Coronary artery (tissue), 2 donors: Measurements from ENCODE around the gene CHPT1.

Experiments
- DNase-seq: peaks from one replicate; pipeline ENCODE4 v3.0.0-alpha.2; 2017; ENCODE audit warnings: low spot score
- H3K27ac ChIP-seq, 2 donors: fragments of 200-600 bp; sonication (generic); one replicate each; pipeline ENCODE4 v1.5.1; 2016 to 2019
- H3K4me3 ChIP-seq: fragments of 200-600 bp; sonication (generic); 2 replicates; pipeline ENCODE4 v1.5.1; 2016; ENCODE audit warnings: mild to moderate bottlenecking, moderate library complexity
- CTCF ChIP-seq: fragments of 200-600 bp; sonication (generic); IDR thresholded peaks from one replicate; pipeline ENCODE4 v1.5.1; 2019; ENCODE audit warnings: antibody characterized with exemption

The CHPT1 gene

GRCh38 chr12:101761350-101761749 lies 63.9 kb downstream of the CHPT1 start:
- no peak for DNase-seq
- Histone ChIP-seq H3K27ac (peak overlapping the region in 1 of 2 donors; percentile 30), H3K4me3 (no peak overlapping the region)
- TF ChIP-seq CTCF = no peak

GRCh38 chr12:101761781-101762180 lies 64.3 kb downstream of the CHPT1 start:
- TF ChIP-seq CTCF = no peak
- Histone ChIP-seq H3K27ac (peak overlapping the region in 1 of 2 donors; percentile 30), H3K4me3 (no peak overlapping the region)

GRCh38 chr12:101763246-101763931 lies 65.9 kb downstream of the CHPT1 start:
- TF ChIP-seq CTCF = no peak

More at GRCh38 chr12:101761781-101762180, 64.3 kb downstream of the CHPT1 start:
- DNase-seq = no peak

GRCh38 chr12:101764051-101764792 lies 66.8 kb downstream of the CHPT1 start:
- no peak for DNase-seq
- H3K27ac ChIP-seq = peak overlapping the region in 1 of 2 donors; percentile 56

More at GRCh38 chr12:101763246-101763931, 65.9 kb downstream of the CHPT1 start:
- DNase-seq = no peak
- H3K4me3 ChIP-seq = no peak overlapping the region
- H3K27ac ChIP-seq = peak overlapping the region in 1 of 2 donors; percentile 56

GRCh38 chr12:101767537-101767936 lies 70.1 kb downstream of the CHPT1 start:
- H3K4me3 ChIP-seq = no peak overlapping the region
- no peak overlapping the region for H3K27ac ChIP-seq
- no peak for DNase-seq
- no peak for TF ChIP-seq CTCF

More at GRCh38 chr12:101764051-101764792, 66.8 kb downstream of the CHPT1 start:
- no peak for TF ChIP-seq CTCF
- H3K4me3 ChIP-seq = no peak overlapping the region

- no peak overlapping the region for H3K4me3 ChIP-seq
- H3K27ac ChIP-seq = no peak overlapping the region
- no peak for DNase-seq
- no peak for TF ChIP-seq CTCF
Measured at GRCh38 chr12:101768781-101769180, 71.3 kb downstream of the CHPT1 start.
